Sciatic nerve (tissue), 2 donors: ENCODE measurements around the gene PARD3B. TPM values are rescaled to one million over a fixed set of nuclear protein-coding genes. Genes with fewer than 3 reads are reported as not detected.

Experiments
- ATAC-seq: fragments of 200-7000 bp; cut with Tn5 transposase; one replicate; pipeline ENCODE4 v1.9.1; 2020; ENCODE audit warnings: mild to moderate bottlenecking, moderate library complexity
- DNase-seq: peaks from one replicate; pipeline ENCODE4 v3.0.0-alpha.2; 2020; ENCODE audit warnings: low spot score
- intact Hi-C: fragments of 100-400 bp; cut with DNase I; formaldehyde crosslinking; loops from one replicate; pipeline ENCODE4 v1.14.2; 2022
- total RNA-seq: library from RNA; stranded (reverse); fragmentation: NEBNext Ultra II Directional; extraction: Animal tissue kit (Norgen Biotek cat#: 25700); gene quantifications from one replicate; pipeline ENCODE4 v1.2.1, GENCODE V29; 2021
- donor health status: DM: no; HTN: no; CAD: no.
- donor health status: DM: no; HTN: no; CAD: no.

The PARD3B gene
- total RNA-seq, 1 donor from 2014 or later: 100 TPM

- intact Hi-C loops: no loop called here
- ATAC-seq (no peak), DNase-seq (no peak)
These were observed 1112.8 kb downstream of the PARD3B start for GRCh38 chr2:205658068-205658467.

DNA sequence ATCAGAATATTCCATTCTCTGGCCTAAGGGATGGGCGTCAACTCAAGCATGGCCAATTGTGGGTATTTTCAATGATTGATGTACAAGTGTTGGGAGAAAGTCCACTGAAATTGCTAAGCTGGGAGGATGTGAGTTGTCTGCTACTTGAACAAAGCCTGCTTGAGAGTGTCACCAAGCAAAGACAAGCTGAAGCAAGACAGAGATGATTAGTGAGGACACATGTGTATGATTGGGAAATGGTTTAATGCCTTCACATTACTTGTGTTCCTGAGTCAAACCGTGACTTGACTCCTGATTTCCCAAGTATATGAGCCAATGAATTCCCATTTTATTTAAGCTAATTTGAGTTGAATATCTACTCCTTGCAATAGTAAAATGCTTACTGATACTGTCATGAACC is 1113.3 kb downstream of the PARD3B start:
- intact Hi-C loops: no loop called here
- DNase-seq (no peak), ATAC-seq (no peak)

GRCh38 chr2:205659922-205660321 is 1114.6 kb downstream of the PARD3B start:
- no peak for DNase-seq
- ATAC-seq: no peak
- intact Hi-C loops: no loop called here

DNA sequence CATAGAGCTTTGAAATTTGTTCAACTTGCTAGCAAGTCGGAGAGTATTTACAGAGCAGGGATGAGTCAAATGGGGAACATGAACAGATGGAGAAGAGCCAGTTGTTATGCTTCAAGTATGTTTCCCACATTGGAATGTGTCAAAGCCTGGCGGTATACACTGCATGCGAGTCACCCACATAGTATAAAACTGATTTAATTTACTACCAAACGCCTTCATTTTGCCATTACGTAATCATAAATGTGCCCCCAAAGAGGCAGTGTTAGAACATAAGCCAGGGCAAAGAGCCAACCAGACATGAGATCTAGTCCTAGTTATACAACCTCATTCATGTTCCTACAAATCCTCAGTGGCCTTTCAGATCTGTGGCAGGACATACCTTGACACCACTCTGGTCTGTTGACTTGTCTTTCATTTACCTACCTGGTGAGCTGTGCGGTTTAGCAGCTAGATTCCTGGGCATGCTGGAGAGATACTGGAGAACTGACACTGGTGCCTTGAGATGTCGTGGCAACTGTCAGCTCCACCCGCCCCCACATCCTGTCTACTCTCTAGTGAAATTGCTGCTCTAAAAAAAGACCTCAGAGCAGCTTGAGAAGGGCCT is 1115.3 kb downstream of the PARD3B start:
- intact Hi-C loops: no loop called here
- DNase-seq (no peak), ATAC-seq (peak; percentile 47)

DNA sequence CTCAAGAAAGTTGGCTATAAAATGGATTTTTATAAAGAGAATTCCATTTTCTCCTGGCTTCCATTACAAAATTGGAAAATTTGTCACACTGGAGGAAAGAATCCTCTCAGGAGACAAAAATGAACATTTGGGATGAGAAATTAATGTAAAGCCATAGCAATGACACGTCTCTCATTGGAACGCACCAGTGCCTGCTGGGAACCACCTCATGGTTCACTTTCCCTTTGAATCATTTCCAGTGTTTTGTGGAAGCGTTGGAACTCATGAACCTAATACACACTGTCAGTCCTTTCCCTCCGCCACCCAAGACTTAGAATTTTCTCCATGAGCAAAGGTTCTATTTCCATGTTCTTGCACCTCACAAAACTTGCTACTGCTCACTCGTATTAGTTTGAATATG is 1116.0 kb downstream of the PARD3B start:
- ATAC-seq (no peak), DNase-seq (no peak)
- intact Hi-C loops: no loop called here

DNA sequence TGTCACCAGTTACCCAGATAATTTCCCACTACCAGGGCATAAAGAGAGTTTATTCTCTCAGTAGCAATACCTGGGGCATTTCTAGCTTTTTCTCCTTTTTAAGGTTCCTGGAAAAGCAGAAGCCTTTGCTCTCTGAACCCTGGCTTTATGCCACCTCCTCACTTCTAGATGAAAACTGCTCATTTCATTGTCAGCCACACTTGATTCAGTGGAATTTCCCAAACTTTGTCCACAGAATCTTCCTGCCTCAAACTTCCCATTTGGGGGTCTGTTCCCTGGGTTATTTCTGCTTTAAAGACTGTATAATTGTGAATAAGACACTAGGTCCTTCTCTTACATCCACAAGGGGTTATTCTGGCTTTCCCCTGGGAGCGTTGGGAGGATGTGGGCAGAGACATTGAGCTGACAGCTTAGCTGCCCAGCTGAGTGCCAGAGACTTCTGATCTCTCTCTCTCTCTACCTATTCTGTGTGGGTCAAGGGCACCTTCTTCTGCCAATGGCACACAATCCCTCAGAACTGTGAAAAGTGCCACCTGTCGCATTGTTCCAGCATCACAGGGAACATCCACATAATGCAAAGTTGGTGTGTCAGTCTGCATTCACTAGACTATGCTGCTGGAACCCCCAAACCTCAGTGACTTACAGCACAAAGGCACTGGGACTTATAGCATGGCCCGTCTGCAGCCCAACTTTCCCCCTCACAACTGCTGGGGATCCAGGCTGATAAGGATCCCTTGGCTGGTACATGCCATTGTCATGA is 1117.1 kb downstream of the PARD3B start:
- intact Hi-C loops: no loop called here
- no peak for ATAC-seq
- no peak for DNase-seq

GRCh38 chr2:205665791-205666190 is 1120.5 kb downstream of the PARD3B start:
- DNase-seq (no peak), ATAC-seq (no peak)
- intact Hi-C loops: no loop called here
